GM21619 (cell line): ENCODE data around the gene NMRAL1.
A peak's percentile ranks its signal among the peaks of the same experiment; 100 is the strongest.

Experiments used
- ATAC-seq: cut with Tn5 transposase; IDR thresholded peaks from one replicate; pipeline ENCODE4 v1.9.1; 2021; ENCODE audit not compliant: unreplicated experiment

The NMRAL1 gene

GRCh38 chr16:4505356-4506147 lies 31.1 kb upstream of the NMRAL1 start:
- peak; percentile 83 for ATAC-seq

- ATAC-seq, result no peak
Measured at GRCh38 chr16:4501071-4501478, 26.6 kb upstream of the NMRAL1 start.

- ATAC-seq, result no peak
Measured at GRCh38 chr16:4500272-4500671, 25.8 kb upstream of the NMRAL1 start.

- no peak for ATAC-seq
Measured at GRCh38 chr16:4499196-4499555, 24.8 kb upstream of the NMRAL1 start.

- no peak for ATAC-seq
Measured at GRCh38 chr16:4498546-4499195, 24.2 kb upstream of the NMRAL1 start.

- ATAC-seq, result no peak
Measured at GRCh38 chr16:4496305-4496704, 21.9 kb upstream of the NMRAL1 start.

- no peak for ATAC-seq
Measured at GRCh38 chr16:4495766-4496165, 21.3 kb upstream of the NMRAL1 start.

GRCh38 chr16:4494746-4495490 lies 20.5 kb upstream of the NMRAL1 start:
- no peak for ATAC-seq

- ATAC-seq, result no peak
Measured at GRCh38 chr16:4491898-4492297, 17.5 kb upstream of the NMRAL1 start.

- ATAC-seq, result no peak
Measured at GRCh38 chr16:4489030-4489429, 14.6 kb upstream of the NMRAL1 start.

GRCh38 chr16:4488499-4488967 lies 14.1 kb upstream of the NMRAL1 start:
- no peak for ATAC-seq

GRCh38 chr16:4487955-4488498 lies 13.6 kb upstream of the NMRAL1 start:
- no peak for ATAC-seq

- ATAC-seq, result no peak
Measured at GRCh38 chr16:4486126-4486893, 11.9 kb upstream of the NMRAL1 start.

- ATAC-seq, result no peak
Measured at GRCh38 chr16:4481963-4482362, 7.5 kb upstream of the NMRAL1 start.

GRCh38 chr16:4481526-4481925 lies 7.1 kb upstream of the NMRAL1 start:
- no peak for ATAC-seq

GRCh38 chr16:4477966-4478365 lies 3.5 kb upstream of the NMRAL1 start:
- no peak for ATAC-seq

- peak; percentile 80 for ATAC-seq
Measured at GRCh38 chr16:4475880-4476788, 1.7 kb upstream of the NMRAL1 start, which contains the start of gene HMOX2. Gene HMOX2 (plus strand): TSS chr16:4476398. CDS start chr16:4505525, 29,127 bp downstream.

GRCh38 chr16:4472880-4473279 lies 1.5 kb downstream of the NMRAL1 start:
- ATAC-seq, result no peak

GRCh38 chr16:4471869-4472268 lies 2.6 kb downstream of the NMRAL1 start:
- no peak for ATAC-seq

GRCh38 chr16:4468972-4469371 lies 5.5 kb downstream of the NMRAL1 start:
- ATAC-seq, result no peak
